Ishikawa (cell line): ENCODE measurements around the gene C5orf52.

Experiments
- CEBPB ChIP-seq: IDR thresholded peaks from 2 replicates; pipeline ENCODE4 v1.6.1; 2012
- CREB1 ChIP-seq: IDR thresholded peaks from 2 replicates; pipeline ENCODE4 v1.6.1; 2012; ENCODE audit warnings: low read depth
- EGR1 ChIP-seq: IDR thresholded peaks from 2 replicates; pipeline ENCODE4 v1.6.1; 2012
- EP300 ChIP-seq: IDR thresholded peaks from 2 replicates; pipeline ENCODE4 v1.6.1; 2012; ENCODE audit warnings: borderline replicate concordance
- FOXM1 ChIP-seq: IDR thresholded peaks from 2 replicates; pipeline ENCODE4 v1.6.1; 2012; ENCODE audit warnings: low read depth, borderline replicate concordance
- NFIC ChIP-seq: IDR thresholded peaks from 2 replicates; pipeline ENCODE4 v1.6.1; 2012
- RAD21 ChIP-seq: IDR thresholded peaks from 2 replicates; pipeline ENCODE4 v1.6.1; 2012; ENCODE audit warnings: low read depth
- TAF1 ChIP-seq: IDR thresholded peaks from 2 replicates; pipeline ENCODE4 v1.6.1; 2012; ENCODE audit warnings: low read depth, mild to moderate bottlenecking
- TCF12 ChIP-seq: IDR thresholded peaks from 2 replicates; pipeline ENCODE4 v1.6.1; 2012; ENCODE audit warnings: low read depth
- TEAD4 ChIP-seq: IDR thresholded peaks from 2 replicates; pipeline ENCODE4 v1.6.1; 2012
- YY1 ChIP-seq: IDR thresholded peaks from 2 replicates; pipeline ENCODE4 v1.6.1; 2012; ENCODE audit warnings: low read depth
- ZBTB7A ChIP-seq: IDR thresholded peaks from 2 replicates; pipeline ENCODE4 v1.6.1; 2012; ENCODE audit warnings: low read depth
- TF ChIP-seq, protein P1 (sequence below): IDR thresholded peaks from 2 replicates; pipeline ENCODE4 v1.6.1; 2012; ENCODE audit warnings: low read depth, mild to moderate bottlenecking
- TF ChIP-seq, protein P2 (sequence below): IDR thresholded peaks from 2 replicates; pipeline ENCODE4 v1.6.1; 2012
- TF ChIP-seq, protein P3 (sequence below): IDR thresholded peaks from 2 replicates; pipeline ENCODE4 v1.6.1; 2012

C5orf52 gene

DNA sequence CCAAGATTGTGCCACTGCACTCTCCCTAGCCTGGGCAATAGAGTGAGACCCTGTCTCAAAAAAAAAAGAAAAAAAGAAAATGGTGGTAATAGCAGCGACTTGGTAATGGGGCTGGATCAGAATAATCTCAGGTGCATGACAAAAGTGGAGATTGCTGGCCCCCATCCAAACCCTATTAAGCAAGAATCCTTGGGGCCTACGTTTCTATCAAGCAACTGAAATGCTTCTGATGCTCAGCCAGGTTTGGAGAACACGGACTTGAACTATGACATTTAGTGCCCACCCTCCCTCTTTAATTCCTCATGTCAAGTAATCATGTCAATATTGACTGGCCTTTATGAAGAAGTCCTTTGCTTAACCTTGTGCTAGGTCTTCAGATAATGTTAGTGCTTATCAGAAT is 6.6 kb downstream of the C5orf52 start:
- TF ChIP-seq, protein P1, sequence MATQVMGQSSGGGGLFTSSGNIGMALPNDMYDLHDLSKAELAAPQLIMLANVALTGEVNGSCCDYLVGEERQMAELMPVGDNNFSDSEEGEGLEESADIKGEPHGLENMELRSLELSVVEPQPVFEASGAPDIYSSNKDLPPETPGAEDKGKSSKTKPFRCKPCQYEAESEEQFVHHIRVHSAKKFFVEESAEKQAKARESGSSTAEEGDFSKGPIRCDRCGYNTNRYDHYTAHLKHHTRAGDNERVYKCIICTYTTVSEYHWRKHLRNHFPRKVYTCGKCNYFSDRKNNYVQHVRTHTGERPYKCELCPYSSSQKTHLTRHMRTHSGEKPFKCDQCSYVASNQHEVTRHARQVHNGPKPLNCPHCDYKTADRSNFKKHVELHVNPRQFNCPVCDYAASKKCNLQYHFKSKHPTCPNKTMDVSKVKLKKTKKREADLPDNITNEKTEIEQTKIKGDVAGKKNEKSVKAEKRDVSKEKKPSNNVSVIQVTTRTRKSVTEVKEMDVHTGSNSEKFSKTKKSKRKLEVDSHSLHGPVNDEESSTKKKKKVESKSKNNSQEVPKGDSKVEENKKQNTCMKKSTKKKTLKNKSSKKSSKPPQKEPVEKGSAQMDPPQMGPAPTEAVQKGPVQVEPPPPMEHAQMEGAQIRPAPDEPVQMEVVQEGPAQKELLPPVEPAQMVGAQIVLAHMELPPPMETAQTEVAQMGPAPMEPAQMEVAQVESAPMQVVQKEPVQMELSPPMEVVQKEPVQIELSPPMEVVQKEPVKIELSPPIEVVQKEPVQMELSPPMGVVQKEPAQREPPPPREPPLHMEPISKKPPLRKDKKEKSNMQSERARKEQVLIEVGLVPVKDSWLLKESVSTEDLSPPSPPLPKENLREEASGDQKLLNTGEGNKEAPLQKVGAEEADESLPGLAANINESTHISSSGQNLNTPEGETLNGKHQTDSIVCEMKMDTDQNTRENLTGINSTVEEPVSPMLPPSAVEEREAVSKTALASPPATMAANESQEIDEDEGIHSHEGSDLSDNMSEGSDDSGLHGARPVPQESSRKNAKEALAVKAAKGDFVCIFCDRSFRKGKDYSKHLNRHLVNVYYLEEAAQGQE, result no peak
- TF ChIP-seq CEBPB (no peak), TEAD4 (no peak), ZBTB7A (no peak), TCF12 (no peak), RAD21 (no peak), CREB1 (no peak)
- TF ChIP-seq, protein P2, sequence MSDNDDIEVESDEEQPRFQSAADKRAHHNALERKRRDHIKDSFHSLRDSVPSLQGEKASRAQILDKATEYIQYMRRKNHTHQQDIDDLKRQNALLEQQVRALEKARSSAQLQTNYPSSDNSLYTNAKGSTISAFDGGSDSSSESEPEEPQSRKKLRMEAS, result no peak

DNA sequence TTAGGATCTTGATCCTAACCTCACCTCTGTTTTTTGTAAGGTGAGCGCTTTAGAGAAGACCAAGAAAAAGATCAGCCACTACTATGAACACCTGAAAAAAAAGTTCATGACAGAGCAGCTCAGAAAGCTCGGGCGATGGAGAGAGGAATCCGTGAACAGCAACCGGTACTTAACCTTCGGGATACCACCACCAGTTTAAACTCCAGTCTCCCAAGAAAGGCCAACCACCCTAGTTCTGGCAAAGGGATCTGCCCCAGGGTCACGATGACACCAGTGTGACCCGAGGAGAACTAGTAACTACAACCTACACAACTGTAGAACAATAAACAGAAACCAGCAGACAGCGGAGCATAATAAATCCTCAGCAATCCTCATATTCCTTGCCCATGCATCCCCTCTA is 8.5 kb downstream of the C5orf52 start:
- TF ChIP-seq CREB1 (no peak), TAF1 (no peak)
- TF ChIP-seq, protein P1, result no peak

DNA sequence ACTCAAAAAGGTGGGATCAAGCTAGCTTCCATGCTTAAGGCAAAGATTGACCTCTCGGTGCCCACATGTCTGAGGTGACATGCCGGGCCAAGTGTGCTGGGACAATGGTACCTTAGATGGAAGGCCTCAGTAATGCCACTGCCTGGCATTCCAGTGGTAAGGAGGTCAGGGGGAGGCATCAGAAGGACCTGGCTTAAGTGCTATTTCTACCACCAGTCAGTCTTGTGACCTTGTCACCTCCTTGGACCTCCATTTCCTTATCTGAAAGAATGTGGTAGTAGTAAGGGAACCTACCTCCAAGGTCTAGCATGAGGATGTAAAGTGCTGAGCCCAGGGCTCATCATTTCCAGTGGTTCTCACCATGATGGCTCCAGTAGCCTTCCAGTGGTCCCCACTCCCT is 8.9 kb downstream of the C5orf52 start:
- no peak for TF ChIP-seq CREB1
- TF ChIP-seq YY1, result no peak
- no peak for TF ChIP-seq EGR1
- TF ChIP-seq, protein P1, result no peak
- no peak for TF ChIP-seq TAF1
- TF ChIP-seq CEBPB, result no peak

DNA sequence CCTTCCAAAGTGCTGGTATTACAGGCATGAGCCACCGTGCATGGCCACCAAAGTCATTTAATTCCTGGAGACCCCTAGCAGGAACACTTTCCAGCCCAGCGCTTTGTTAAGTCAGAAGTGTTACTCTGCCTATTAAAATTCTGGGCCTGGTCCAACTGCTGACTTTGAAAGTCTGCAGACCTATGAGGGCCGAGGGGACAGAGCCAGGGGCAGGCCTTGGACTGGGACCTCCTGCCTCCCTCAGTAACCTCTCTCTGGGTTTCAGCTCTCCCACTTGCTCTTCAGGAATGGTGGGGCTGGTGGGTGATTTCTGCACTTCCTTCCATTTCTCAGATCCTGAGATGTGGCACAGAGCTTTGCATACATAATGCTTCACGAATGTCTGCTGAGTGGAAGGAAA is 9.7 kb downstream of the C5orf52 start:
- TF ChIP-seq TCF12, result no peak
- no peak for TF ChIP-seq EP300
- no peak for TF ChIP-seq TAF1
- TF ChIP-seq, protein P2, result no peak

DNA sequence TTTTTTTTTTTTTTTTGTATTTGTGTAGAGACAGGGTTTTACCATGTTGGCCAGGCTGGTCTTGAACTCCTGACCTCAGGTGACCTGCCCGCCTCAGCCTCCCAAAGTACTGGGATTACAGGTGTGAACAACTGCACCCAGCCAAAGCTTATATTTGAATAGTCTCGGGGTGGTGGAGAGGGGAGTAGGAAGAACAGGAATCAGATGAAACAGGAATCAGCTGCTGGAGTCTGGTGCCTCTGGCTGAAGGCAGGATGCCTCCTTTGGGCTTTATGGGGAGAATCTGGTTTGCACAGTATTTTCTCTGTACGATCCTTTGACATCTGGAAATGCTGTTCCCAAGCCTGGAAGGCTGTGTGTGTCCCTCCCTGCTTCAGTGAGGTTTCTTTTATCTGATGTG is 10.9 kb downstream of the C5orf52 start:
- no peak for TF ChIP-seq YY1
- no peak for TF ChIP-seq TAF1
- TF ChIP-seq NFIC, result no peak
- no peak for TF ChIP-seq CEBPB
- no peak for TF ChIP-seq EGR1
- TF ChIP-seq FOXM1, result no peak
- no peak for TF ChIP-seq RAD21
- TF ChIP-seq, protein P1, result no peak
- TF ChIP-seq, protein P3, sequence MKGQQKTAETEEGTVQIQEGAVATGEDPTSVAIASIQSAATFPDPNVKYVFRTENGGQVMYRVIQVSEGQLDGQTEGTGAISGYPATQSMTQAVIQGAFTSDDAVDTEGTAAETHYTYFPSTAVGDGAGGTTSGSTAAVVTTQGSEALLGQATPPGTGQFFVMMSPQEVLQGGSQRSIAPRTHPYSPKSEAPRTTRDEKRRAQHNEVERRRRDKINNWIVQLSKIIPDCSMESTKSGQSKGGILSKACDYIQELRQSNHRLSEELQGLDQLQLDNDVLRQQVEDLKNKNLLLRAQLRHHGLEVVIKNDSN, result no peak
- TF ChIP-seq TEAD4, result no peak
- TF ChIP-seq TCF12, result no peak
